ENCODE measurements around the gene RNF144A. TPM values are rescaled to one million over a fixed set of nuclear protein-coding genes. Genes with fewer than 3 reads are reported as not detected.

The RNF144A gene
- total and polyA plus RNA-seq, 2 experiments from 2014 or later: 5.4 to 10.1 TPM

DNA sequence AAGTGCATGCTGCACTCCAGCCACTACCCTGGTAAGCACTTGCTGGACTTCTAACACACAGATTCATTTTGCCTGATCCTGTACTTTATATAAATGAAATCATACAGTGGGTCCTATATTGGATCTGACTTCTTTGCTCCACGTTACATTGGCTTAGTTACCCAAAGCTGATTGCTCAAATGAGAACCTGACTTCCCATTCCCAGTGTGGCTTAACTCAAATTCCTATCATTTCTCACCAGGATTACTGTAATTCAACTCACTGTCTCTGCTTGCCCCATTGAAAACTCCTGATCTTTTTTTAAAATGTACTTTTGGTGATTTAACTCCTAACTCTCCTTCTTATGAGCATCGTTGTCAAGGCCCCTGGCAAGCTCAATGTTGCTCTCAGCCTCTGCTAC lies 38.2 kb upstream of the RNF144A start:
- H3K4me1 ChIP-seq (ENCODE audit: insufficient read depth): no peaks in the 10 kb centered on the region
- no peaks in the 10 kb centered on the region for H3K9me2 ChIP-seq (replicated peaks; ENCODE audit: insufficient read depth)
- no peak overlapping the region for H2AFZ ChIP-seq
- WGBS (ENCODE audit: low lambda C conversion rate, missing lambda C conversion rate): 90% methylated on average over 2 of the region's 2 CpGs
- H3K9me3 ChIP-seq (ENCODE audit: low read depth): peaks cover 7% of the 10 kb centered on the region
- no peak for TF ChIP-seq EZH2 (IDR thresholded peaks at IDR 0.05; ENCODE audit: borderline replicate concordance)
- TF ChIP-seq, protein P1, sequence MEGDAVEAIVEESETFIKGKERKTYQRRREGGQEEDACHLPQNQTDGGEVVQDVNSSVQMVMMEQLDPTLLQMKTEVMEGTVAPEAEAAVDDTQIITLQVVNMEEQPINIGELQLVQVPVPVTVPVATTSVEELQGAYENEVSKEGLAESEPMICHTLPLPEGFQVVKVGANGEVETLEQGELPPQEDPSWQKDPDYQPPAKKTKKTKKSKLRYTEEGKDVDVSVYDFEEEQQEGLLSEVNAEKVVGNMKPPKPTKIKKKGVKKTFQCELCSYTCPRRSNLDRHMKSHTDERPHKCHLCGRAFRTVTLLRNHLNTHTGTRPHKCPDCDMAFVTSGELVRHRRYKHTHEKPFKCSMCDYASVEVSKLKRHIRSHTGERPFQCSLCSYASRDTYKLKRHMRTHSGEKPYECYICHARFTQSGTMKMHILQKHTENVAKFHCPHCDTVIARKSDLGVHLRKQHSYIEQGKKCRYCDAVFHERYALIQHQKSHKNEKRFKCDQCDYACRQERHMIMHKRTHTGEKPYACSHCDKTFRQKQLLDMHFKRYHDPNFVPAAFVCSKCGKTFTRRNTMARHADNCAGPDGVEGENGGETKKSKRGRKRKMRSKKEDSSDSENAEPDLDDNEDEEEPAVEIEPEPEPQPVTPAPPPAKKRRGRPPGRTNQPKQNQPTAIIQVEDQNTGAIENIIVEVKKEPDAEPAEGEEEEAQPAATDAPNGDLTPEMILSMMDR (IDR thresholded peaks at IDR 0.05; ENCODE audit: poor library complexity): no peak
- TF ChIP-seq EZH2phosphoT487 (IDR thresholded peaks at IDR 0.05; ENCODE audit: low read depth, severe bottlenecking, unreplicated experiment): no peak
- H3K79me2 ChIP-seq: no peaks in the 10 kb centered on the region
- no peaks in the 10 kb centered on the region for H3K27me3 ChIP-seq
- H3K4me3 ChIP-seq: no peak overlapping the region
- no peak overlapping the region for H3K27ac ChIP-seq
- no peak for DNase-seq (ENCODE audit: low spot score)
- no peaks in the 10 kb centered on the region for H3K36me3 ChIP-seq (replicated peaks; ENCODE audit: insufficient read depth, low read depth)
- no peaks in the 10 kb centered on the region for H4K20me1 ChIP-seq (ENCODE audit: insufficient read depth, poor library complexity, severe bottlenecking)
- H3K4me2 ChIP-seq: no peak overlapping the region

DNA sequence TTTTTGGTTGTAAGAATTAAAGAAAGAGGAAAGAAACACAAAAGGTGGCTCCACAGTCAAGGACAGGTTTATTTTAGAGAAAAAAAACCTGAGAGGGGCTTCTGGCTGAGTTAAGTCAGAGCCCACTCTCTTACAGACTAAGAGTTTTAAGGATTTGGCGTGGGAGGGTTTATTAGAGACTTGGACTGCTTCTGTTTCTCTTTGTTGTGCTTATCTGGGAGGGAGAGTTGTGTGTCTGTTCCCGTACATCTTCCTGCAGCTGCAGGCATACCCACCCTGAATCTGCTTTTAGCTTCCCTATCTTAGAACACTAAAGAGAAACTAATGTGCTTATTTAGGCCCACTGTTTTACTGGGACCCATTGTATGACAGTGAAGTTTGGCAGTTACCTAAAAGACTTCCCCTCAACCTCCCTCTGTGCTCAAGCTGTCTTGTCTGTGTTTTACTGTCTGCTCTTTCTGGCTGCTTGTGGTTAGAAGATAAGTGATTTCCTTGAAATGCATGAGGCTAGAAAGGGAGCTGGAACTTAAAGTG lies 36.9 kb upstream of the RNF144A start:
- Histone ChIP-seq H3K79me2 (no peaks in the 10 kb centered on the region), H2AFZ (no peak overlapping the region), H3K27me3 (no peaks in the 10 kb centered on the region), H3K9me3 (ENCODE audit: low read depth) (no peaks in the 10 kb centered on the region), H3K27ac (no peak overlapping the region), H3K36me3 (replicated peaks; ENCODE audit: insufficient read depth, low read depth) (no peaks in the 10 kb centered on the region), H3K4me2 (no peak overlapping the region), H3K4me1 (ENCODE audit: insufficient read depth) (no peaks in the 10 kb centered on the region), H3K4me3 (no peak overlapping the region), H3K9me2 (replicated peaks; ENCODE audit: insufficient read depth) (no peaks in the 10 kb centered on the region), H4K20me1 (ENCODE audit: insufficient read depth, poor library complexity, severe bottlenecking) (no peaks in the 10 kb centered on the region)
- DNase-seq (ENCODE audit: low spot score): no peak
- WGBS (ENCODE audit: low lambda C conversion rate, missing lambda C conversion rate): 58% methylated on average over 2 of the region's 2 CpGs
- TF ChIP-seq, protein P1 (IDR thresholded peaks at IDR 0.05; ENCODE audit: poor library complexity): no peak
- no peak for TF ChIP-seq EZH2 (IDR thresholded peaks at IDR 0.05; ENCODE audit: borderline replicate concordance)
- no peak for TF ChIP-seq EZH2phosphoT487 (IDR thresholded peaks at IDR 0.05; ENCODE audit: low read depth, severe bottlenecking, unreplicated experiment)

- H2AFZ ChIP-seq: no peak overlapping the region
- H3K9me2 ChIP-seq (replicated peaks; ENCODE audit: insufficient read depth): no peaks in the 10 kb centered on the region
- H3K4me2 ChIP-seq: no peak overlapping the region
- no peaks in the 10 kb centered on the region for H3K36me3 ChIP-seq (replicated peaks; ENCODE audit: insufficient read depth, low read depth)
- 82% methylated on average over 1 of the region's 1 CpG for WGBS (ENCODE audit: low lambda C conversion rate, missing lambda C conversion rate)
- H4K20me1 ChIP-seq (ENCODE audit: insufficient read depth, poor library complexity, severe bottlenecking): no peaks in the 10 kb centered on the region
- no peak overlapping the region for H3K4me3 ChIP-seq
- no peaks in the 10 kb centered on the region for H3K4me1 ChIP-seq (ENCODE audit: insufficient read depth)
- H3K79me2 ChIP-seq: no peaks in the 10 kb centered on the region
- H3K27ac ChIP-seq: no peak overlapping the region
- TF ChIP-seq, protein P1 (IDR thresholded peaks at IDR 0.05; ENCODE audit: poor library complexity): no peak
- TF ChIP-seq EZH2phosphoT487 (IDR thresholded peaks at IDR 0.05; ENCODE audit: low read depth, severe bottlenecking, unreplicated experiment) (no peak), EZH2 (IDR thresholded peaks at IDR 0.05; ENCODE audit: borderline replicate concordance) (no peak)
- no peaks in the 10 kb centered on the region for H3K27me3 ChIP-seq
- DNase-seq (ENCODE audit: low spot score): no peak
- no peaks in the 10 kb centered on the region for H3K9me3 ChIP-seq (ENCODE audit: low read depth)
Measured at GRCh38 chr2:6881046-6881445, 36.2 kb upstream of the RNF144A start.
